Activated gamma-delta T cell treated with anti-CD3 and anti-CD28 coated beads, Interleukin-2, amount 50 U/mL, for 16 hours (primary cell): ENCODE data around the gene GLB1L2.

Experiments used
- DNase-seq: peaks from one replicate; pipeline ENCODE4 v3.0.0-alpha.2; 2020; ENCODE audit warnings: low read depth

GLB1L2 gene

DNA sequence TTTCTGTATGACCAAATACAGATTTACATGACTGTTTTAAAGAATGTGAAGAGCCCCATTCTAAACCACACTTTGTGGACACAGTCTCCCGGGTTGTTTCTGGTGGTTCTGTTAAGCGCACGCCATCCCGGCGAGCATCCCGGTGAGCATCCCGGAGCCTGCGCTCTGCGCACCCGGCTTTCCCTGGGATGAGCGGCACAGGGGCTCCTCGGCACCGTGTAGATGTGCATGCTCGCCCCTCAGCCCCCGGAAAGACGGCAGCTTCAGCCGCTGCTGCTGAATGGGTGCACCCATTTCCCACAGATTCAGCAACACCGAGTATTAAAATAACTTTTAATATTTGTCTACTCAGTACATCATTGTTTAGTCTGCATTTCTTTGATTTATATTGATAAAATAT, 36.0 kb downstream of the GLB1L2 start:
- DNase-seq: no peak

DNA sequence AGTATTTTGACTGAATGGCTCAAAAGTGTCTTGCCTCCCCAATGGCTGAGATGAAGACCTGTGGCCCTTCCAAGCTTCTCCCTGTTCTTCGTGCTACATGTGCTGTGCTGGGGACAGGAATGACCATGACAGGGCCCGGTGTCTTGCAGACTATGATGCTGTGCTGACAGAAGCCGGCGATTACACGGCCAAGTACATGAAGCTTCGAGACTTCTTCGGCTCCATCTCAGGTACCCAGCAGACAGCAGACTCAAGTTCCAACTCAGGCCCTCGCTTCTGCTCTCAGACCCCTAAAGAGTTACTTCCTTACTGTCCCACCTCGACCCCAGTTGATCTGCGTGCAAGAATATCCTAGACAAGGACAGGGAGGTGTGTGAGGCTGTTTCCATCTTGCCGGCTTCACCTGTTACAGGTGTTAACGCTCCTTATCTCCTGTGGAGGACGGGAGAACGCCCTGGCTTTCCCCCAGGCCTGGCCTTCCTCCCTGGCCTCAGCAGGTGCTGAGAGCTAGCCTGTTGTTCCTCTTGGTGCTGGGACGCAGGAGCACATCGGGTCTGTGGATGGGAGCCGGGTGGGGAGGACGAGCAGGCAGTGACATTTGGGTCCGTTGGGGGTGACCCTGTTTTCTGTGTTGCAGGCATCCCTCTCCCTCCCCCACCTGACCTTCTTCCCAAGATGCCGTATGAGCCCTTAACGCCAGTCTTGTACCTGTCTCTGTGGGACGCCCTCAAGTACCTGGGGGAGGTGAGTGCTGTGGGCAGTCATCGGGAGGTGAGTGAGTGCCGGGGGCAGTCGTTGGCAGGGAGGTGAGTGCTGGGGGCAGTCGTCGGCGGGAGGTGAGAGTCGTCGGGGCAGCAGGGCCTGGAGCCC, 38.1 kb downstream of the GLB1L2 start:
- no peak for DNase-seq

DNA sequence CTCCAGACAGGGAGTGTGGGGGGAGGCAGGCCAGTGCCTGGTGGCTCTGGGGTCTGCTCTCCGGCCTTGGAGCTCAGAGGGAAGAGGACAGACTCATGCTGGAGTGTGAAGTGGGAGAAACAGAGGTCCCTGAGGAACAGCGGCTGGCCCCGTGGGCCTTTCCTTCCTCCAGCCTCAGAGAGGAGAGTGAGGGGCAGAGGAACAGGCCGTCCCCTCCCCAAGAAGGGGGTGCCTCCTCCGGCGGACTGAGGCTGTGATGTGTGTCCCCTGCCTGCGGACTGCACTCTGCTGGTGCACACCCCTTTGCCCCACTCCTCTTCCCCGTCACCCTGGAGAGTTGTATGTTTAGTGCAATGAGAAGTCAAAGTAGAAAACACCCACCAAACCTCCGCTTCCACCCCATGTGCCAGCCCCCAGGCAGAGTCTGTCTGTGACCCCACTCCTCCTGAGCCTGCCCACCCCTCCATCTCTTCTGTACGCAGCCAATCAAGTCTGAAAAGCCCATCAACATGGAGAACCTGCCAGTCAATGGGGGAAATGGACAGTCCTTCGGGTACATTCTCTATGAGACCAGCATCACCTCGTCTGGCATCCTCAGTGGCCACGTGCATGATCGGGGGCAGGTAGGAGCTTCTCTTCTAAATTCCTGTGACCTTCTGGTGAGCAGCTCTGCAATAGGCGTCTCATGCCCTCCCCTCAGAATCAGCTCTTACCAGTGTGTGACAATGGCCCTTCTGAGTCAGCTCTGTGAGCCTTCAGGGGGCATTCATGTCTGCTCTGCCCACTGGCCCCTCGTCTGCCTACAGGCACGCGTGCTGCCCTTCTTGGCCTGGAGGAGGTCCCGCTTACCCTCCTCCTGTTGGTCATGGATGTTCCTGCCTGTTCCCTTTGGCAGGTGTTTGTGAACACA, 39.0 kb downstream of the GLB1L2 start:
- DNase-seq: no peak

DNA sequence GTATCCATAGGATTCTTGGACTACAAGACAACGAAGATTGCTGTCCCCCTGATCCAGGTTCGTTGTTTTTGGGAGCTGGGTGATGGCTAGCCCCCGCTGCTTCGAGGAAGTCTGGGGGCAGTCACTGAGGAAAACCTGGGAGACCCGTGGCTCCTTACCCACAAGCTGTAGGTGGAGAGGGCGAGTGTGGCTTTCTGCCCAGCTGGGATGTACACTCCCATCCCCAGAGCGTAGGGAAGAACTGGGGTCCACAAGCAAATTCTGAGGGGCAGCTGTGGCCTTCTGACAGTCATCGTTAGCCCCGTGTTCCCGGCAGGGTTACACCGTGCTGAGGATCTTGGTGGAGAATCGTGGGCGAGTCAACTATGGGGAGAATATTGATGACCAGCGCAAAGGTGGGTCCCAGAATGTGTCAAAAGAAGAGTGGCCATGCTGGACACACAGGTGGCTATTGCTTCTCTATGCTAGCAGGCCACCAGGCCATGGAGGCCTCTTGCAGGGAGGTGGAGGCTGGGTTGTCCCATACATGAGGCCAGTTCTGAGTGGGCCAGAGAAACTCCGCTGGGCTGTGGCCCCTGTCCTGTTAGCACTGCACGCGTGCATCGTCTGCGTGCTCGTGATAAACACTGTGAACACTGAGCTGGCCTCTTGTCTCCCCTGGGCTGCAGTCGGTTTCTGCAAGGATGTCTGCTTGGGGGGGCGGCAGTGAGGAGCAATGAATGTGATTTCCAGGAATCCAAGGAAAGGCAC, 39.8 kb downstream of the GLB1L2 start:
- no peak for DNase-seq

- DNase-seq: no peak
These were observed 40.7 kb downstream of the GLB1L2 start for GRCh38 chr11:134372536-134372935.

- DNase-seq: no peak
These were observed 41.2 kb downstream of the GLB1L2 start for GRCh38 chr11:134372961-134373360.

DNA sequence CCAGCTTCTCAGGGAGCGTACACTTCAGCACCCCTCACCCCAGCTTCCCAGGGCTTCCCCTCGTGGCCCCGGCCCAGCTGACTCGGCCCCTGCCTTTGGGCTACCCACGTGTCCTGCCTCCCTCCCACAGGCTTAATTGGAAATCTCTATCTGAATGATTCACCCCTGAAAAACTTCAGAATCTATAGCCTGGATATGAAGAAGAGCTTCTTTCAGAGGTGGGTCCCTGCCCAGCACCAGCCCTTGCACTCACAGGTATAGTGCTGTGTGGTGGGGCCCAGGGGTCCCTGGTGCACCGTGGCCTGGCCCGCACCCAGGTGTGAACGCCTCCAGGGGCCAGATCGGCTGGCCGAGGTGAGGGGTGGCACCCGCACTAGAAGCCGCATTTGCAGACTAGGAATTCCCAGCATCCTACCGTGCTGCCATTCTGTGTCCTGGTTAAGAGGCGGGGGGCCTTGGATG, 41.8 kb downstream of the GLB1L2 start:
- no peak for DNase-seq

- DNase-seq: no peak
These were observed 42.4 kb downstream of the GLB1L2 start for GRCh38 chr11:134374171-134374570.

DNA sequence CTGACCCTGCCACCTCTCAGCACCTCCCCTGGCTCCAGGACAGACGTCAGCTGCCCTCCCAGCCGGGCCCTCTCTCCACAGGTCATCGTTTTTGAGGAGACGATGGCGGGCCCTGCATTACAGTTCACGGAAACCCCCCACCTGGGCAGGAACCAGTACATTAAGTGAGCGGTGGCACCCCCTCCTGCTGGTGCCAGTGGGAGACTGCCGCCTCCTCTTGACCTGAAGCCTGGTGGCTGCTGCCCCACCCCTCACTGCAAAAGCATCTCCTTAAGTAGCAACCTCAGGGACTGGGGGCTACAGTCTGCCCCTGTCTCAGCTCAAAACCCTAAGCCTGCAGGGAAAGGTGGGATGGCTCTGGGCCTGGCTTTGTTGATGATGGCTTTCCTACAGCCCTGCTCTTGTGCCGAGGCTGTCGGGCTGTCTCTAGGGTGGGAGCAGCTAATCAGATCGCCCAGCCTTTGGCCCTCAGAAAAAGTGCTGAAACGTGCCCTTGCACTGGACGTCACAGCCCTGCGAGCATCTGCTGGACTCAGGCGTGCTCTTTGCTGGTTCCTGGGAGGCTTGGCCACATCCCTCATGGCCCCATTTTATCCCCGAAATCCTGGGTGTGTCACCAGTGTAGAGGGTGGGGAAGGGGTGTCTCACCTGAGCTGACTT, 43.2 kb downstream of the GLB1L2 start:
- DNase-seq: no peak

GRCh38 chr11:134376150-134376921, 44.5 kb downstream of the GLB1L2 start:
- no peak for DNase-seq

- DNase-seq: no peak
These were observed 46.1 kb downstream of the GLB1L2 start for GRCh38 chr11:134377876-134378275.

GRCh38 chr11:134379241-134379640, 47.5 kb downstream of the GLB1L2 start:
- no peak for DNase-seq

- DNase-seq: no peak
These were observed 48.4 kb downstream of the GLB1L2 start for GRCh38 chr11:134380229-134380628.

GRCh38 chr11:134380785-134381184, 49.0 kb downstream of the GLB1L2 start:
- no peak for DNase-seq

GRCh38 chr11:134382257-134382656, 50.5 kb downstream of the GLB1L2 start:
- DNase-seq: no peak

DNA sequence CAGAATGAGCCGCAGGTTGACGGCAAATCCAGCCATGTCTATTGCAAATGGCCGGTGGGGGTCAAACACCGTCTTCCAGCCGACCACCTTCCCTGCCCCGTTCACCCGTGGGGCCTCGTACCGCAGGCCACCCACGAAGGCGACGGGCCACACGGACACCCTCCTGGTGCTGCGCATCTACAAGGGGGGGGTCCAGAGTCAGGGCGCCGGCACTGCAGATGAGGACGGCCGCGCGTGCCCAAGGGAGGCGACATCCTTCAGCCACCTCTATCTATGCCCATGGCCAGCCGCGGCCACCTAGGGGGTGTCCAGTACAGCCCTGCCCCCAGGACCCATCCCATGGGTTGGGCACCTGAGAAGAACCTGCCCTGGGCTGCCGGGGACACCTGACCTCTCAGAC, 51.0 kb downstream of the GLB1L2 start:
- DNase-seq: no peak

GRCh38 chr11:134383576-134384221, 51.9 kb downstream of the GLB1L2 start:
- DNase-seq: no peak

DNA sequence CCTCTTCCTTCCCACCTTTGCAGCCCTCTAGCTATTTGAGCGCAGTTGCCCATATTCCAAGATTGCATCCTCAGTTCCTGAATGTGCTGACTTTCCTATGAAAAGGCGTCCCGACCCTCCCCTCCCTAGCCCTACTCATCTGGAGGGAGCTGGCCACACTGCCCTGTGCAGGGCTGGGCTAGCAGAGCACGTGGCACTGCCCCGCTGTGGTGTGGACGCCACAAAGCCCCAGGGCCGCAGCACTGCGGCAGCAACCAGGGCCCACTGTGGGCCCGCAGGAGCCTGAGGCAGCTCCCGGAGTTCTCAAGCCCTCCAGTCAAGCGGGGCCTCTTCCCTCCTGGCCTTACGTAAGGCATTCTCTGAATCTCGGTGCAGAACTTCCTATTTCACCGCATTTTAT, 52.6 kb downstream of the GLB1L2 start:
- no peak for DNase-seq

GRCh38 chr11:134385171-134385570, 53.4 kb downstream of the GLB1L2 start:
- DNase-seq: no peak
